ENCODE data around the gene NCLN. TPM values are rescaled to one million over a fixed set of nuclear protein-coding genes. Genes with fewer than 3 reads are reported as not detected.
"Not testable (repeated sequence)": the region's sequence is repeated elsewhere in the genome, so short reads cannot be mapped to it uniquely, and the experiment has no call there.

Gene NCLN
- total RNA-seq, 1 experiment from 2014 or later = 143 TPM

- H3K4me3 ChIP-seq = no peak overlapping the region
- H3K4me1 ChIP-seq (replicated peaks) = no peaks in the 10 kb centered on the region; the same call in none of the 2 replicates
- no peak for DNase-seq (ENCODE audit: low read depth in 1 of 2, low spot score in 2 of 2)
- H3K36me3 ChIP-seq = no peaks in the 10 kb centered on the region
- no peak overlapping the region for H3K27ac ChIP-seq
- H3K9me3 ChIP-seq (replicated peaks) = no peaks in the 10 kb centered on the region
- peaks cover 31% of the 10 kb centered on the region for H3K27me3 ChIP-seq (replicated peaks)
Observed at GRCh38 chr19:3225169-3225485, 39.4 kb downstream of the NCLN start.

GRCh38 chr19:3225677-3226093 lies 40.0 kb downstream of the NCLN start:
- peaks cover 34% of the 10 kb centered on the region for H3K27me3 ChIP-seq (replicated peaks)

GRCh38 chr19:3227054-3227626 lies 41.4 kb downstream of the NCLN start:
- no peak for DNase-seq (ENCODE audit: low read depth in 1 of 2, low spot score in 2 of 2)
- Histone ChIP-seq H3K36me3 (no peaks in the 10 kb centered on the region), H3K9me3 (replicated peaks) (no peaks in the 10 kb centered on the region), H3K27me3 (replicated peaks) (peaks cover 37% of the 10 kb centered on the region), H3K4me1 (replicated peaks) (no peaks in the 10 kb centered on the region; the same call in none of the 2 replicates), H3K4me3 (no peak overlapping the region), H3K27ac (no peak overlapping the region)

More at GRCh38 chr19:3225677-3226093, 40.0 kb downstream of the NCLN start:
- H3K4me3 ChIP-seq = no peak overlapping the region
- no peaks in the 10 kb centered on the region for H3K36me3 ChIP-seq
- H3K4me1 ChIP-seq (replicated peaks) = no peaks in the 10 kb centered on the region; the same call in none of the 2 replicates
- no peak for DNase-seq (ENCODE audit: low read depth in 1 of 2, low spot score in 2 of 2)
- H3K27ac ChIP-seq = no peak overlapping the region
- no peaks in the 10 kb centered on the region for H3K9me3 ChIP-seq (replicated peaks)

- DNase-seq (ENCODE audit: low read depth in 1 of 2, low spot score in 2 of 2) = no peak
- Histone ChIP-seq H3K4me3 (no peak overlapping the region), H3K27me3 (replicated peaks) (peaks cover 37% of the 10 kb centered on the region), H3K36me3 (no peaks in the 10 kb centered on the region), H3K27ac (no peak overlapping the region), H3K4me1 (replicated peaks) (no peaks in the 10 kb centered on the region; the same call in none of the 2 replicates), H3K9me3 (replicated peaks) (no peaks in the 10 kb centered on the region)
Observed at GRCh38 chr19:3229346-3229743, 43.6 kb downstream of the NCLN start.

- H3K27me3 ChIP-seq (replicated peaks) = peaks cover 37% of the 10 kb centered on the region
- H3K36me3 ChIP-seq = no peaks in the 10 kb centered on the region
- H3K4me1 ChIP-seq (replicated peaks) = no peaks in the 10 kb centered on the region
- no peak overlapping the region for H3K27ac ChIP-seq
- no peak overlapping the region for H3K4me3 ChIP-seq
- no peaks in the 10 kb centered on the region for H3K9me3 ChIP-seq (replicated peaks)
- DNase-seq (ENCODE audit: low read depth in 1 of 2, low spot score in 2 of 2) = no peak
Observed at GRCh38 chr19:3229888-3230496, 44.3 kb downstream of the NCLN start.

GRCh38 chr19:3231288-3231687 lies 45.6 kb downstream of the NCLN start:
- DNase-seq (ENCODE audit: low read depth in 1 of 2, low spot score in 2 of 2) = no peak
- Histone ChIP-seq H3K27me3 (replicated peaks) (peaks cover 31% of the 10 kb centered on the region), H3K27ac (no peak overlapping the region), H3K4me1 (replicated peaks) (no peaks in the 10 kb centered on the region), H3K36me3 (no peaks in the 10 kb centered on the region), H3K4me3 (no peak overlapping the region), H3K9me3 (replicated peaks) (no peaks in the 10 kb centered on the region)

GRCh38 chr19:3233116-3233515 lies 47.4 kb downstream of the NCLN start:
- H3K27me3 ChIP-seq (replicated peaks) = peaks cover 25% of the 10 kb centered on the region
- no peaks in the 10 kb centered on the region for H3K36me3 ChIP-seq
- H3K4me3 ChIP-seq = no peak overlapping the region
- no peak for DNase-seq (ENCODE audit: low read depth in 1 of 2, low spot score in 2 of 2)
- H3K27ac ChIP-seq = no peak overlapping the region
- H3K9me3 ChIP-seq (replicated peaks) = no peaks in the 10 kb centered on the region
- H3K4me1 ChIP-seq (replicated peaks) = no peaks in the 10 kb centered on the region

GRCh38 chr19:3233831-3234230 lies 48.1 kb downstream of the NCLN start:
- Histone ChIP-seq H3K4me3 (no peak overlapping the region), H3K4me1 (replicated peaks) (no peaks in the 10 kb centered on the region), H3K36me3 (no peaks in the 10 kb centered on the region), H3K27me3 (replicated peaks) (peaks cover 22% of the 10 kb centered on the region), H3K9me3 (replicated peaks) (no peaks in the 10 kb centered on the region), H3K27ac (no peak overlapping the region)
- no peak for DNase-seq (ENCODE audit: low read depth in 1 of 2, low spot score in 2 of 2)

GRCh38 chr19:3234800-3235199 lies 49.1 kb downstream of the NCLN start:
- Histone ChIP-seq H3K27me3 (replicated peaks) (peaks cover 13% of the 10 kb centered on the region), H3K4me1 (replicated peaks) (no peaks in the 10 kb centered on the region), H3K27ac (no peak overlapping the region), H3K9me3 (replicated peaks) (no peaks in the 10 kb centered on the region), H3K4me3 (no peak overlapping the region), H3K36me3 (no peaks in the 10 kb centered on the region)
- no peak for DNase-seq (ENCODE audit: low read depth in 1 of 2, low spot score in 2 of 2)

GRCh38 chr19:3235604-3236003 lies 49.9 kb downstream of the NCLN start:
- H3K4me1 ChIP-seq (replicated peaks); H3K9me3 ChIP-seq (replicated peaks); H3K36me3 ChIP-seq; H3K27me3 ChIP-seq (replicated peaks); H3K27ac ChIP-seq; H3K4me3 ChIP-seq; DNase-seq (ENCODE audit: low read depth in 1 of 2, low spot score in 2 of 2): not testable (repeated sequence)

GRCh38 chr19:3236272-3236671 lies 50.5 kb downstream of the NCLN start:
- Histone ChIP-seq H3K4me1 (replicated peaks) (no peaks in the 10 kb centered on the region), H3K36me3 (no peaks in the 10 kb centered on the region), H3K27me3 (replicated peaks) (peaks cover 6% of the 10 kb centered on the region; the same call in 1 of the 2 replicates), H3K9me3 (replicated peaks) (no peaks in the 10 kb centered on the region), H3K27ac (no peak overlapping the region), H3K4me3 (no peak overlapping the region)
- no peak for DNase-seq (ENCODE audit: low read depth in 1 of 2, low spot score in 2 of 2)

- Histone ChIP-seq H3K27ac (no peak overlapping the region), H3K9me3 (replicated peaks) (no peaks in the 10 kb centered on the region), H3K4me3 (no peak overlapping the region), H3K36me3 (no peaks in the 10 kb centered on the region), H3K4me1 (replicated peaks) (no peaks in the 10 kb centered on the region), H3K27me3 (replicated peaks) (0 out of 2 replicates have a peak, but pooled peaks cover 3% of the 10 kb centered on the region)
- DNase-seq (ENCODE audit: low read depth in 1 of 2, low spot score in 2 of 2) = no peak
Observed at GRCh38 chr19:3238066-3238561, 52.4 kb downstream of the NCLN start.

- H3K4me1 ChIP-seq (replicated peaks) = no peaks in the 10 kb centered on the region
- no peak overlapping the region for H3K27ac ChIP-seq
- H3K27me3 ChIP-seq (replicated peaks) = no peaks in the 10 kb centered on the region
- no peaks in the 10 kb centered on the region for H3K36me3 ChIP-seq
- no peak for DNase-seq (ENCODE audit: low read depth in 1 of 2, low spot score in 2 of 2)
- H3K9me3 ChIP-seq (replicated peaks) = no peaks in the 10 kb centered on the region
- no peak overlapping the region for H3K4me3 ChIP-seq
Observed at GRCh38 chr19:3239367-3239766, 53.6 kb downstream of the NCLN start.

- no peak overlapping the region for H3K4me3 ChIP-seq
- H3K27ac ChIP-seq = no peak overlapping the region
- H3K27me3 ChIP-seq (replicated peaks) = no peaks in the 10 kb centered on the region
- no peaks in the 10 kb centered on the region for H3K36me3 ChIP-seq
- peak in 1 of 2 experiments; percentile 27 for DNase-seq (ENCODE audit: low read depth in 1 of 2, low spot score in 2 of 2)
- H3K9me3 ChIP-seq (replicated peaks) = no peaks in the 10 kb centered on the region
- no peaks in the 10 kb centered on the region for H3K4me1 ChIP-seq (replicated peaks)
Observed at GRCh38 chr19:3243819-3244700, 58.3 kb downstream of the NCLN start.
